Left kidney (tissue), 2 donors: Measurements from ENCODE around the gene ABCB11. TPM values are rescaled to one million over a fixed set of nuclear protein-coding genes. Genes with fewer than 3 reads are reported as not detected.
"Not testable (repeated sequence)": the region's sequence is repeated elsewhere in the genome, so short reads cannot be mapped to it uniquely, and the experiment has no call there.

Experiments
- DNase-seq: peaks from one replicate; pipeline ENCODE4 v3.0.0-alpha.2; 2013
- polyA plus RNA-seq: library from polyadenylated mRNA; unstranded; fragments of 120-200 nt; gene quantifications from one replicate; pipeline ENCODE4 v1.2.1, GENCODE V29; 2013; ENCODE audit not compliant: insufficient read length

ABCB11 gene
- polyA plus RNA-seq, 1 donor: 0.10 TPM

DNA sequence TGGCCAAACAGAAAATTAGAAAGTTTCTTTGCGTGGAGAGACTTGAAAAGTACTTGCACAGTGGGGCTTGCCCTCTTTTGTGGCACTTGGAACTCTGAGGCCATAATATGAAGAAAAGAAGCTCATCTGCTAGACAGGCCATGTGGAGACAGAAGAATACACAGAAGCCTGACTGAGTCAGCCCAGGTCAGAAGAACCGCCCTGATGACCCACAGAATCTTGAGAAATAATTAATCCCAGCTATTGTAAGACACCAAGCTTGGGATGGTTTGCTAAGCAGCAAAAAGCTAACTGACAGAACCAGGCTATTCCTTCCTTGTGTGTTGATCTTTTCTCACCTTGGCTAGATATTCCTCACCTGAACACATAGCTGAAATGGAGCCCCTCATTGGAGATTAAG is 96.3 kb downstream of the ABCB11 start:
- no peak for DNase-seq

DNA sequence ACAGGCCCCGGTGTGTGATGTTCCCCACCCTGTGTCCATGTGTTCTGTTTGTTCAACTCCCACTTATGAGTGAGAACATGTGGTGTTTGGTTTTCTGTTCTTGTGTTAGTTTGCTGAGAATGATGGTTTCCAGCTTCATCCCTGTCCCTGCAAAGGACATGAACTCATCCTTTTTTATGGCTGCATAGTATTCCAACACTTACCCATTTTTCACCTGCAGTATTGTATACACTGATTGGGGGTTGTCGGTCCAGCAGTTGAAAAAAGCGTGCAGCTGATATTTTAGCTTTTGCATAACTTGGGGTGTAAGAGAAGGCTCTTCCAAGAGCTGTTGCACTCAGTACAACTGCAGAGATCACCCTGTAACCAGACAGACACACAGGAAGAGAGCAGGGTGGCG is 99.0 kb downstream of the ABCB11 start:
- not testable (repeated sequence) for DNase-seq

DNA sequence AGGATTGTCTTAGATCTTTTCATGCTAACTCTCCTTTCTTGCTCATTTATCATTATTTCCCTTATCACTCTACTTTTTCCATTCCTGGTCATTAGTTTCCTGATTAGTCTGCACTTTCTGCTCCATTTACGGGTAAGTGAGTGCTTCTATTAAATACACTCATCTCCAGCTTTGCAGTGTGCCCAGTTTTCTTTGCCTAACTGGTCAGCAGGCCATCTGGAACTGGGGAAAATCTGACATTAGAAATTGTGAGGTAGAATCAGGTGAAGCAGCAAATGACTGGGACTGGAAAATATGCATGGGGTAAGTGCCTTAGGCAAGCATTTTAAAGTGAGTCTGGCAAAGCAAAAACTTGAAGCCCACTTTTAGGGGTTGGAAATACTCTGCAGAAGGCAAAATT is 100.9 kb downstream of the ABCB11 start:
- no peak for DNase-seq

DNA sequence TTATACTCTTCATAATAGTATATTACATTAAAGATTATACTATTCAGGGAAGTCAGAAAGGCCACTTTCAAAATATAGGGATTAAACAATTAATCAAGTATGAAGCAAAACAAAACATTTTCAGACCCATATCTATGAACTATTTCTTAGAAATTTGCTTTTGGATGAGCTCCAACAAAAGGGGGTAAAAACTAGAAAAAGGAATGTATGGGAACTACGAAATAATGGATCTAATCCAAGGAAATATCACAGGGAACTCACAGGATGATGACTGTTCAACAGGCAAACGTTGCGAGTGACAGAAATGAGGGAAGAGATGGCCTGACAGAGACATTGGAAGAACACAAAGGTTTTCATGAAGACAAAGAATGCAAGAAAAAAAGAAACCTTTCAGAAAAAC is 102.1 kb downstream of the ABCB11 start:
- DNase-seq: no peak

DNA sequence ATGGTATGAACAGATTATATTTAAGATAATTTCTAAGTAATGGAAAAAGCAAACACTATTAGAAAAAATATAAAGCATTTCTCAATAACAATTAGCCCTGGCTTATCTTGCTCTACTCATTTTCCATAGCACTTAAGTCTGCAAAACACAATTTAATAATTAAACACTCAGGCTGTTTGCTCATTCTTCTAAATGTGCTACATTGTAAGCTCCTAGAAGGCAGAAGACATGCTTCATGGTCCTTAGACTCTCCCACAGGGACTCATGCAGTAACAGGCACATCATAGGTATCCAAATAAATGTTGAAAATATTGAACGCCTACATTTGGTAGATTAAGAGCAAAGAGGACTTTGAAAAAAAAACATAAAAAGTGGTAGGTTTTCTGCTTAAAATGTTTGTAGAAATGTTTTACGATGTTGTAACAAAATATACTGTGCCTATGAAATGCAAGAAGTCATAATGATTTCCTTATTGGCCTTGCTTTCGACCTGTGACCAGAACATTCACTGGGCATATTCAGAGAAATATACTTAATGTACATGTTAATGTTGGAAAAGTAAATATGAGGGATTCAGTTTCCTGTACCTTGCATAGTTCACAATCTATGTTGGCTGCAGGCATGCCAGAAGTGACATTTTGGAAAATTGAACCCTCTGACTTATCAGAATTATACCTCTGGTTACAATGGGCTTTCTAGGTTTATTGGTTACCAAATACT is 102.9 kb downstream of the ABCB11 start:
- DNase-seq: no peak

DNA sequence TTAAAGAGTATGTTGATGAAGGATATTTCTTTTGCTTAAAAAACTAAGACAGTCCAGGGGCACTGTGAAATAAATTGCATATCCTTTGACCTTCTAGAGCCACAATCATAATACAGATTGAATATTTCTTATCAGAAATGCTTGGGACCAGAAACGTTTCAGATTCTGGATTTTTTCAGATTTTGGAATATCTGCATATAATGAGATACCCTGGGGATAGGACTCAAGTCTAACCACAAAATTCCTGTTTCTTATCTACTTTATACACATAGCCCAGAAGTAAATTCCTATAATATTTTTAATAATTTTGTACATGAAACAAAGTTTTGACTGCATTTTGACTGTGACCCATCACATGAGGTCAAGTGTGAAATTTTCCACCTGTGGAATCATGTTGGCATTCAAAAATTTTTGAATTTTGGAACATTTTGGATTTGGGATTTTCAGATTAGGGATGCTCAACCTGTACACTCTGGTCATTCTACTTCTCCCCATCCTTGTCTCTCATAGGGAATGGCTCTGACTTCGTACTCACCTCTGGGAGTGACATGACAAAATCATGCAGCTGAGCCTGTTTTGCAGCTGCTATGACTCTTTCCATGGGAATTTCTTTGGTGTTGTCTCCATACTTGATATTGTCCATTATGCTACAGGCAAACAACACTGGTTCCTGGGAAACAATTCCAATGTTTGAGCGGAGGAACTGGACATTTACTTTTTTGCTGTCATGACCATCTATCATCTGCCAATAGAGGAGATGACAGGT is 104.3 kb downstream of the ABCB11 start:
- no peak for DNase-seq

DNA sequence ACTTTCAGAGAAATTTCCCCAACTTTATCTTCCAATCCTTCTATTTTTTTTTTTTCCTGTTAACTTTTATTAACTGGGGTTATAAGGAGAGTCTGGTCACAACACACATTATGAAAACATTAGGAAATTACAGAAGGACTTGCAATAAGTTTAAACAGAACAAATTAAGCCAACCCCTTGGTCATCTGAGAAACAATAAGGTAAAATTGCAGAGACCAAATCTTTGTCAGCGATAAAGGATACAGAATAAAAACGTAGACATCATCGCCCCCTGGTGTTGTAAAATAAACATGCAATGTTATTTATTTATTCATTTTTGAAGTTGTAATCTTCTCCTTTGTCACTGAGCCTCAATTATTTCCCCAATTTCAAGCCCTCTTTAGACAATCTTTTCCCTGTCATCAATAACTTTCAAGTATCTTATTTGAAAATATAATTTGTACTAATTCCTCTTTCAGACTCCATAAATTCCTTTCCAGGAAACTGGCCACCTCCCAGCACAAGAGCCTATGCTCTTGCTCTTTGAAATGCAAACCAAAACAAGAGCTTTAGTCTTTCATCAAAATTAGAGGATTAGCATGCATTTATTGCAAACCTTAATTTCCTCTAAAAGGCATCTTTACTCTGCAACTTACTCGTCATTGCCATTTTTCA is 110.5 kb downstream of the ABCB11 start:
- DNase-seq: no peak

DNA sequence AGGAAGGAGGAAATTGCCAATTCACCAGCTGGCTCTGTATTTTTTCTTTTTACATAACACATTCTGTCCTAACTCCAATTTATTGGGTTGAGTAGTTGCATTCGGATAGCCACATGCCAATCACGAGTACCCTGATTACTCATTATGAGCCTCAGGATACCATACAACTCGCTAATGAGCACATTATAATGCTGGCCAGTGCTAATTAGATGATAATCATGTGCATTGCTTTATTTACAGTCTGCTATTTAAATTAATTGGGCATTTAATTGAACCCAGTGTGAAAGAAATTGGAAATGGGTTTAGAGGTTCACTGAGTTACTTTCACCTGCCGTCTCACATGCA is 114.8 kb downstream of the ABCB11 start:
- DNase-seq: no peak

DNA sequence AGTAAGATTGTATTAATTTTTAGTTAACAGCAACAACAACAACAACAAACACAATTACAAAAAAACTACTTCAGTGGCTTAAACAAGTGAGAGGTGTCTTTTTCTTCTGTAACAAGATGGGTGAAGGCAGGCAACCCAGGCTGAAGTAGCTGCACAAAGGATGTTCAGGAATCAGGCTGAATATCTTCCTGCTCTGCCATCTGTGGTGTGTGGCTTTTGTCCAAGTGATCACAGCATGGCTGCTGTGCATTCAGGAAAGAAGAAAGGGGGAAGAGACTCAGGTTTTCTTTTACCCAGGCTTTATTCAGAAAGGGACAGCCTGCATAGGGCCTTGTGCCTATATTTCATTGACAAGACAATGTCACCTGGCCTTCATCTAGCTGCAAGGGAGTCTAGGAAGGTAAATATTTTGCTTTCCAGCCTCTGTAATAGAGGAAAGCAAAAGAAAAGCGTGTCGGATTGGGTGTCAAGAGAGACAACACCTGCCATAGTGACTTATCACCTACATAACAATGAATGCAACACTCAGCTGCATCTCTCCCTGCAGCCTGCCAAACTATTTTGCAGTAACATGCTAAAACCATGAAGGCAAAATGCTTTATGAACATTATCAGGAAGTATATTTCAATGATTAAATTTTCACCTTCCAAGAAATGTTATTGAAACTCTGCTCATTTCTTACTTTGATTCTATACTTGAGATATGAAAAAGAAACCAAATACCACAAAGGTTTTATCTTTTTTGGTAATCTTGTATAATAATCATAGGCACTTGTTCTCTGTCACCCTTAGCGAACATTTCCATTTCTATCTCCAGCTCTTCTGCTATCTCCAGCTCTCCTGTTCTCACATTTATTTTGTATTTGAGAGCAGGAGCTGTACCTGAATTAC is 115.4 kb downstream of the ABCB11 start:
- no peak for DNase-seq

DNA sequence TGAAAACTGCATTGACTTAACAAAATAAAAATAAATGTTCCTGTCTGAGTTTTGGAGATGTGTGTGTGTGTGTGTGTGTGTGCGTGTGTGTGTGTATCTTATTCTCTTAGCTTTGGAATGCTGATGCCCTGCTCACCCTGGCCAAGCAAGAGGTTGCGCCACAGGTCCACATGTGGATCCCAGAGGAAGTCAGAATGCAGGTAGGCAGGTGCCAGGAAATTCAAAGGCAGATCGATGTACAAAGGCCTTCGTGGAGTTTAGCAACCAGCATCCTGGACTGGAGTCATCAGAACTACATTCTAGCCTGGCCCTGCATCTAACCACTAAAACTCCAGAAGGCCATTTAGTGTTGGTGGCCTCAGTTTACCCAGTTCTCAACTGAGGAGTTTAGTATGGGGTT is 117.6 kb downstream of the ABCB11 start:
- no peak for DNase-seq

DNA sequence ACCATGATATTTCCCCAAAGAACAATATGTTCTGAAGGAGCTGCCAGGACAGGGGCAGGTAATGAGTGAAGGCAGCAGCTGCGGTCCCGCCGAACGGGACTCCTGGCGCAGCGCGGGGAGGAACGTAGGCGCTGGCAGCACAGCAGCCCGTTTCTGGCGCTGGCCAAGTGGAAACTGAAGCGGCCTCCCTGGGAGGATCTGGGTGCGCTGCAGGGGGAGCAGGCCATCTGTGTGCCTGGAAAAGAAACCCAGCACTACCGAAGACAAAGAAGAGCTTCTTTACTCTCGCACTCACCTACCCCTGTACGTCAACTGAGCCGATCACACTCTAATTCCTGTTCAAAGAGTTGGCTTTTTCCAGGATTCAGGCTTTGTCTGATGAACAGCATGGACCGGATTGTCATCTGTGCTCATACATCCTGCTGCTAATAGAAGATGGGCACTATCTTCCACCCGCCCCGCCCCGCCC is 118.2 kb downstream of the ABCB11 start:
- DNase-seq: no peak

DNA sequence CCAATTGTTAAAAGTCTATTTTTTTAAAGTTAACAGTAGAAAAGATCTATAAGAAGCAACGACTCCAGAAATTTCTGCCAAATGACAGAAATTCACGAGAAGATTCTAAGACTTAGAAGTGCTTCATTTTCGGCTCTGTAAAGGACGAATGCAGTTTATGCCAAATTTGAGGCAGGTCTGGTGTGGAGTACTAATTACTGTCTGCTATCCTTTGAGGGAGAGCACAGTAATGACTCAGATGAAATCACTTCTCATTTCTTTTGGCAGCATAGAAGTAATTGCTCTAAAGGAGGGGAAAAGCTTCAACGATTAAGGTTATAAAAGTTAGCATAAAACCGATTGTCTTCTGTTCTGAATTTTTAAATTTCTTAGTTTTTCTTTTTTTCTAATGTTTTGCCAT is 118.7 kb downstream of the ABCB11 start:
- DNase-seq: no peak

DNA sequence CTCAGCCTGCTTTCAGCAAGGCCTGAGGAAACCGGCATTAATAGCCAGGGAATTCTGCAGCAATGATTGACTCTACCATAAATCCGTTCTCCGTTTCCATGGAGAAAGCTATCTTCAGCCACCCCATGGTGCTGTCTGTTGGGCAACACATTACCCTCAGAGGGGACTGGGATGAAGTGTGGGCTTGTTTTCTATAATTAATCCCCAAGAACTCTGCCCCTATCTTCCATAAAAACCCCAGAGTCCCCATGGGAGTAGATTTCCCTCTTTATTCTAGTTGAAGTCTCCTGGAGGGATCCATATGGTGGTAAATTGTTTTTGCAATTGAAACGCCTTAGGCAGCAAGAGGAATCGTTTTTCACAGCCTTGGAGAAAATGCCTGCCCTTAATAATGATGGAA is 120.8 kb downstream of the ABCB11 start:
- no peak for DNase-seq

DNA sequence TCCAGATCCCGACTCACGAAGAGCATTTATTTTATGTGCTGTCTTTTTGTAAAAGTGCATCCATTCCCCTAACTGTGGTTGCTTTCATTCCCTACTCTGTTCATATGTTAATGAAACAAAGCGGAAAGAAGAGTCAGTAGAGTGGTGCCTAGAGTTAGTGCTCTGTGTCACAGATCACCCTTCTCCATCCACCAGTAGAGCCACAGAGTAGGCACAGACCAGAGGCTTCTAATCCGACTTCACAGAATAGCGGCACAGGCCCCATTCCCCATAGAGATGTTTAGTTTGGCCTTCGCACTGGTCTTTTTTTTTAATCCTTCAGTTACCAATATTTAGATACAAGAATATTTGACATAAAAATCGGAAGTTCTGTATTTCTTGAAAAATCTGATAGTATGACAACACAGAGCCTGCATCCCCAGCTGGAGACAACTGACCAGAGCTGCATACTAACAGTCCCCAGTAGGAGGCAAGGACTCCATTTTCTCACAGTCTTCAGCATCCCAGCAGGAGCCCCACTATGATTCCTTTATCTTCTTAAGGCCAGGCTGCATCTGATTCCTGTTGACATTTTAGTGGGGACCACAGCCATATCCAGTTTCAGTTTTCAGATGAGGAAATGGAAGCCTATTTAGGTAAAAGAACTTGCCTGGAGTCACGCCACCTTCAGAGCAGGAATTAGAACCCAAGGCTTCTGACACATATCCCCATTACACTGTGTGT is 123.0 kb downstream of the ABCB11 start:
- DNase-seq: no peak

DNA sequence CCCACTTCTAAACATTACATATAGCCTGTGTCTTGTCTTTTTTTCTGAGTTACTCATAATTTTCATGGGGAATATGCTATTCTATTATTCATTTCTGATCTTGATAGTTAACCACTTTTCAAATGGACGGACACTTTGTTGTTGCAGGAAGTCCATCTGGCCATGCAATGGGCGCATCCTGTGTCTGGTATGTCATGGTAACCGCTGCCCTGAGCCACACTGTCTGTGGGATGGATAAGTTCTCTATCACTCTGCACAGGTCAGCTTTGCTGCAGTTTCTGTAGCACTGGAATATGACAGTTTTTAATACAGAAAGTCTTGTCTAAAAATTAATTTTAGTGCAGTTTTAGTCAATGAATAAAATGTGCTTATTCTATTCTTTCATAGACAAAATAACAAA is 126.8 kb downstream of the ABCB11 start:
- DNase-seq: no peak

DNA sequence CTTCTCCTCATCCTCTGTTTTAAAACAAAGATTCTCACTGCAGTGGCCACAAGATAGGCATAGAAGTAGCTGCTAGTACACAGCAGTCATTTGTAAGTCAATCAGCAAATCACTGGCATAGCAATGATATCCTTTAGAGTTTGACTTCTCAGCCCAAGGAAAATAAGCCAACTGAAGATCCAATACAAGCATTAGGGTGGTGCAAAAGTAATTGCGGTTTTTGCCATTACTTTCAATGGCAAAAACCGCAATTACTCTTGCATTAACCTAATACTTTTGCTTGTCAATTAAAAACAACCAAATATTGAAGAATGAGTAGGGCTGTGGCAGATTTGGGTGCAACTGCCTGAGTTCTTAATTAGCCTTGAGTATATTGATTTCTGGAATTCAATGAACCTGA is 127.2 kb downstream of the ABCB11 start:
- DNase-seq: no peak

DNA sequence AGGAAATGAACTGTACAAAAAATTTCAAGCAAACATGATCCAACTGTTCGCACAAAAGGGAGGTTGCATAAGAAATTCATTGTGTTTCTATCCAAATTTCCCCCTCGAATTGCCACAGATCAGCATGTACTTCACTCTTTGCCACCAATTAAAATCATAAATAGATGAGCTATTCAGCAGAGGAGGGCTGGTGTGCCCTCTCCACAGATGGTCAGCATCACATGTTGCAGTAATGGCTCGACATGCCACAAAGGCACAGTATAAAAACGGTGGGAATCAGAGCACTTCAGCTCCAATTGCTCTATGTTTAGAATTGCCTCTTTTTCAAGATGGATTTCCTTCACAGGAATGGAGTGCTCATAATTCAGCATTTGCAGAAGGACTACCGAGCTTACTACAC is 130.1 kb downstream of the ABCB11 start, which contains the start of gene G6PC2:
Gene G6PC2, plus strand, starts transcription at position 289 of the 400 bp plus-strand sequence. Its CDS starts 41 bp downstream, at position 330.
- no peak for DNase-seq

DNA sequence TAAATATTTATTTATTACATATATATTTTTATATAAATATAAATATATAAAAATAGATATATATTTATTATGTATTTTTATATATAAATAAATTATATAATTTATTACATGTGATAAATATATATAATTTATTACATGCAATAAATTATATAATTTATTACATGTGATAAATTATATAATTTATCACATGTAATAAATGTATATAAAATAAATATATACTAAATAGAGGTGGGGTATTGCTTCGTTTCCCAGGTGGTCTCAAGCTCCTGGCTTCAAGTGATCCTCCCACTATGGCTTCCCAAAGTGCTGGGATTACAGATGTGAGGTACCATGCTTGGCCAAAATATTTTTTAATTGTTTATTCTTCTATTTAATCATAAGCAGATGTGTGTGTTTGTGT is 133.7 kb downstream of the ABCB11 start:
- no peak for DNase-seq

DNA sequence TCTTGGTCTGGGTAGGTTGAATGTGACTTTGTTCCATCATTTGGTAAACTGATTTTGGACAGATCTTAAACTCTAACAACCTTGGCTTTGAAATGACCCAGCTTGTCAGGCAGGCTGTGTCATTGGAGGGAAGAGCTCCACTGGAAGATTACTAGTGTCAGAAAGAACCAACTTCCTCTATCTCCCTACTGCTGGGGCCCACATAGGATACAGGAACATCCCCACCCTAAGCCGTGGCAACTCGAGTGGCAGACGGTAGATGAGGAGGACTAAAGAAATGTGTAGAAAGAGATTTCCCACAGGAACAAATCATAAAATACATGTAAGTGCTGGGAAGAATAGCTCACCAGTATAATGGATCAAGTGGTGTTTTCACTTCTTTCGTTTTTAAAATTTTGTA is 134.3 kb downstream of the ABCB11 start:
- DNase-seq: no peak

DNA sequence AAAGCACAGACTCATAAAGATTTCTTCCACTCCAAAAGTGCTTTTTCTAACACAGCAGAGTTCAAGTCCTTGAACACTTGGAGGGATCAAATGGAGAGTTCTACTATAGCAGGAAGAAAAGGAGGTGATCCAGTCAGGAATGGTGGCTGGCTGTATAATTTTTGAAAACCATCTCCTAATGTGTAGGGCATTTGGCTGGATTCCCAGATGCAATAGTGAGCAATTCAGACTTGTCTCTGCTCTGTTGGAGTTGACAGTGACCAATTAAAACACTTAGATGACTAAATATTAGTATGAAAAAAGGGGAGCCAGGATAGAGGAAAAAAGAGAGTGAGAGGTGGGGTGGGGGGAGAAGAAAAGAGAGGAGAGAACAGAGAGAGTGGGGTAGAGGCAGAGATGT is 135.4 kb downstream of the ABCB11 start:
- DNase-seq: no peak

DNA sequence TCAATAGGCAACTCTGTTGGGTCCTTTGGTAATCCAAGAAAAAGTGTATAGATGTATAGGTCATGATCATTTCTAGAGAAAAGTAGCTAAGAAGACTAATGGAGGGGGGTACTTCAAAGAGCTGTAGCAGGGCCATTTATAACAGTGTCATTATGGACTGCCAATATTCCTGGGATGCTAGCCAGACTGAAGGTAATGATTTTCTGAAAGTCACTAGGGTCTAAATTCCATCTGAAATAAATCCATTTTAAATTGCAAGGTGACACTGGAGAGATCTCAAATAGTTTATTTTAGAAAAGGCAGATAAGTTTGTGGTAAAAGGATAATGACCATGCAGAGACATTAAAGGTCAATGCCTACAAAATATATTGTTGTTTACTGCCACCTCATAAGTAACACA is 136.4 kb downstream of the ABCB11 start:
- no peak for DNase-seq

DNA sequence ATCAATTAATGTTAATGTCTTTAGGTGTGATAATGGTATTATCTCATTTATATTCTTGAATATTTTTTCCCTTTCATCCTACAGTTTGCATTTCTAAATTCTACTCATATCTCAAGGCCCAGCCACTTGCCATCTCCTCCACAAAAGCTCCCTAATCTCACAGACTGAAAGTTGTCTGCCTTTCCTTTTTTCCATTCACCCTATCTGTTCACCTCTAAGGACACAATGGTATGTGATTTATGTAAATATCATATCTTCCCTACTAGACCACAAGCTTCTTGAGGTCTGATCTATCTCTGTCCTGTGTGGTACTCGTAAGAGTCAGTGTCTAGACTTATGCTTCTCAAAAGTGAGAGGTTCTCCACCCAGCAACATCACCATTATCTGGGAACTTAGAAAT is 137.0 kb downstream of the ABCB11 start:
- no peak for DNase-seq
